Endothelial cell of umbilical vein (primary cell): Measurements from ENCODE around the gene CDC42EP4. TPM values are rescaled to one million over a fixed set of nuclear protein-coding genes. Genes with fewer than 3 reads are reported as not detected.

Experiments
- BruUV-seq: library from RNA; stranded (reverse); fragments of 400-500 nt; replicated peaks from 2 replicates; lab custom pipeline; 2021; lab: Mats Ljungman, UMichigan
- CTCF ChIA-PET: fragments of 300-600, 350-600 bp; sonication (Branson Sonifier 250); formaldehyde crosslinking; loops from one replicate; lab custom pipeline; 2021; ENCODE audit warnings: antibody characterized with exemption, inconsistent platforms; lab: Charles Lee
- POLR2A ChIA-PET: fragments of 300-600, 350-600 bp; sonication (Branson Sonifier 250); formaldehyde crosslinking; loops from one replicate; lab custom pipeline; 2021; ENCODE audit warnings: antibody characterized with exemption, inconsistent platforms; lab: Charles Lee
- DNase-seq: peaks from one replicate; pipeline ENCODE4 v3.0.0-alpha.2; 2011; ENCODE audit warnings: low read depth, low spot score
- FAIRE-seq: peaks from 2 replicates; lab custom pipeline; 2011; peaks lifted over from hg19 to GRCh38; lab: Jason Lieb, UNC
- H2AFZ ChIP-seq: 2 replicates; pipeline ENCODE4 v1.6.0; 2012; ENCODE audit warnings: low read depth, low read length, control low read depth, inconsistent platforms
- H3K27ac ChIP-seq: 2 replicates; pipeline ENCODE4 v1.5.1; 2011; ENCODE audit warnings: low read depth, mild to moderate bottlenecking, control low read depth, low read length, moderate library complexity; ENCODE audit not compliant: insufficient read depth
- H3K27me3 ChIP-seq, 2 experiments: 2 replicates each; pipeline versions ENCODE4 v1.6.0 to v1.6.1; 2011; ENCODE audit warnings: low read length in 2 of 2, mixed read lengths in 1 of 2; ENCODE audit not compliant: control insufficient read depth in 2 of 2, insufficient read depth in 2 of 2
- H3K36me3 ChIP-seq, 2 experiments: 2 replicates in 1 of 2; 3 replicates in 1 of 2; pipeline ENCODE4 v1.5.1; 2011; ENCODE audit warnings: low read length in 2 of 2, mild to moderate bottlenecking in 1 of 2, moderate library complexity in 1 of 2; ENCODE audit not compliant: control insufficient read depth in 2 of 2, insufficient read depth in 2 of 2; ENCODE audit errors: extremely low read depth in 1 of 2
- H3K4me1 ChIP-seq: 3 replicates; pipeline ENCODE4 v1.5.1; 2011; ENCODE audit warnings: mild to moderate bottlenecking, low read length; ENCODE audit not compliant: control insufficient read depth, insufficient read depth; ENCODE audit errors: extremely low read depth
- H3K4me2 ChIP-seq: 2 replicates; pipeline ENCODE4 v1.6.1; 2011; ENCODE audit warnings: low read length, control low read depth, mixed read lengths; ENCODE audit not compliant: insufficient read depth
- H3K4me3 ChIP-seq, 3 experiments: fragments of 200-600 bp in 1 of 3; sonication (generic), shearing (Covaris generic) in 1 of 3; replicated peaks in 1 of 3; 2 replicates each; pipeline ENCODE4 v1.5.1; 2011 to 2016; ENCODE audit warnings: control low read depth in 3 of 3, low read length in 3 of 3, mild to moderate bottlenecking in 2 of 3, inconsistent platforms in 1 of 3, low read depth in 1 of 3, moderate library complexity in 1 of 3; ENCODE audit not compliant: insufficient read depth in 1 of 3
- H3K79me2 ChIP-seq: 2 replicates; pipeline ENCODE4 v1.6.0; 2012; ENCODE audit warnings: low read length, inconsistent platforms; ENCODE audit not compliant: control insufficient read depth, insufficient read depth
- H3K9ac ChIP-seq: replicated peaks from 2 replicates; pipeline ENCODE3; 2011; ENCODE audit warnings: low read length, control low read depth; ENCODE audit not compliant: insufficient read depth; ENCODE audit errors: extremely low read depth
- H3K9me1 ChIP-seq: replicated peaks from 3 replicates; pipeline ENCODE4 v1.6.0; 2011; ENCODE audit warnings: mild to moderate bottlenecking, low read length; ENCODE audit not compliant: control insufficient read depth, insufficient read depth; ENCODE audit errors: extremely low read depth
- H3K9me3 ChIP-seq: replicated peaks from 2 replicates; pipeline ENCODE4 v1.5.1; 2012; ENCODE audit warnings: low read length, inconsistent platforms; ENCODE audit not compliant: control insufficient read depth, insufficient read depth
- H4K20me1 ChIP-seq: replicated peaks from 2 replicates; pipeline ENCODE3; 2011; ENCODE audit warnings: mild to moderate bottlenecking, low read length; ENCODE audit not compliant: control insufficient read depth, insufficient read depth; ENCODE audit errors: extremely low read depth
- EZH2 ChIP-seq: IDR thresholded peaks from 2 replicates; pipeline ENCODE4 v1.6.1; 2012; ENCODE audit warnings: borderline replicate concordance, low read depth, mild to moderate bottlenecking, moderate library complexity, low read length, inconsistent platforms; ENCODE audit not compliant: severe bottlenecking
- FOS ChIP-seq: IDR thresholded peaks from 2 replicates; pipeline ENCODE4 v1.6.1; 2011; ENCODE audit warnings: mild to moderate bottlenecking, low read length, moderate library complexity, borderline replicate concordance; ENCODE audit not compliant: insufficient read depth
- GATA2 ChIP-seq: IDR thresholded peaks from 2 replicates; pipeline ENCODE4 v1.7.0; 2011; ENCODE audit warnings: low read depth, mild to moderate bottlenecking, moderate library complexity, mixed read lengths, low read length; ENCODE audit not compliant: insufficient read length, insufficient read depth
- JUN ChIP-seq: IDR thresholded peaks from 2 replicates; pipeline ENCODE4 v1.6.1; 2011; ENCODE audit warnings: borderline replicate concordance, low read depth; ENCODE audit not compliant: insufficient read length, insufficient read depth
- MYC ChIP-seq: IDR thresholded peaks from one replicate; pipeline ENCODE4 v1.6.1; 2011; ENCODE audit warnings: mild to moderate bottlenecking, low read depth, low read length
- POLR2A ChIP-seq: IDR thresholded peaks from 2 replicates; pipeline ENCODE4 v1.6.1; 2012; ENCODE audit warnings: low read depth, mild to moderate bottlenecking, control low read depth, low read length
- POLR2AphosphoS5 ChIP-seq: IDR thresholded peaks from 2 replicates; pipeline ENCODE4 v1.6.1; 2012; ENCODE audit warnings: low read depth, mild to moderate bottlenecking, control low read depth, low read length, moderate library complexity; ENCODE audit not compliant: insufficient read depth
- dilution Hi-C: fragments of 300-500 bp; cut with MboI; formaldehyde crosslinking; loops from one replicate; pipeline ENCODE4 v1.15.0; 2019; ENCODE audit warnings: low sequenced_read_pairs; ENCODE audit not compliant: extremely low pct_ligation_motif_present
- intact Hi-C: fragments of 100-400 bp; cut with micrococcal nuclease; formaldehyde crosslinking; loops from one replicate; pipeline ENCODE4 v1.10.0; 2022
- polyA plus RNA-seq, 4 experiments: library from polyadenylated mRNA; depleted of rRNA in 3 of 4; stranded (reverse) in 3 of 4; unstranded in 1 of 4; fragments of >200 nt; gene quantifications; 2 replicates each; pipeline versions ENCODE4 v1.2.1 to v1.2.3, GENCODE V29; 2011 to 2012; ENCODE audit warnings: missing spikeins in 1 of 4
- total RNA-seq: library from RNA; stranded (reverse); gene quantifications from 2 replicates; pipeline ENCODE4 v1.2.3, GENCODE V29; 2021
- TF ChIP-seq, protein P1 (sequence below), 2 donors: IDR thresholded peaks; 1 replicate in 1 of 2; 2 replicates in 1 of 2; pipeline ENCODE4 v1.5.1; 2011; ENCODE audit warnings: low read length in 2 of 2, mild to moderate bottlenecking in 2 of 2, moderate library complexity in 2 of 2, control low read depth in 1 of 2, inconsistent platforms in 1 of 2, low read depth in 1 of 2; ENCODE audit not compliant: insufficient read depth in 1 of 2; ENCODE audit errors: extremely low read depth in 1 of 2
- TF ChIP-seq, protein P2 (sequence below): IDR thresholded peaks from 2 replicates; pipeline ENCODE4 v1.6.1; 2011; ENCODE audit not compliant: insufficient read depth, insufficient read length

The CDC42EP4 gene
- total and polyA plus RNA-seq, 2 donors (not counting 3 experiments of a cell fraction or from before 2014, with no cell fraction given) = 11.4 to 19.6 TPM

DNA sequence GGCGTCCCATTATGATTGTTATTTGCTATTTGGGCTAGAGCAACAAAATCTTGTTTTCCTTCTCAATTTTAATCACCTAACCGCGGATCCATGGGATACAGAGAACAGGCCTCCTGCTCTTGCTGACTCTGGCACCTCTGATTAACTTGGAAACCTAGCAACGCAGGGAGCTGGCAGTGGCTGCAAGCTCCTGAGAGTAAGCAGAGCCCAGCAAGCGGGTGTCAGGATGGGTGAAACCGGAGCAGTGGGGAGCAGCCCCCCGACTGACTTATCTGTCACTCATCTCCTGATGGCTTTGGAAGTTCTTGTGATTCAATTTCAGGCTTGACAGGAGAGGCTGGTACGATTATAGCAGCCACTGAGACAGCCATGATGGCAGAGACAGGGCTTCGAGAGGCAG lies 45.5 kb upstream of the CDC42EP4 start:
- ChIA-PET POLR2A (interaction anchor here (0.6 kb wide), 1 partner anchor 261 kb away, joined by 3 read pairs; no protein-coding TSS in a partner anchor), CTCF (interaction anchor here (1.0 to 3.0 kb wide), 2 partner anchors 13 to 801 kb away, joined by 3 to 13 read pairs; no protein-coding TSS in a partner anchor)
- no TSS peak for BruUV-seq
- Histone ChIP-seq H3K27me3 (no peaks in the 10 kb centered on the region), H3K36me3 (no peaks in the 10 kb centered on the region), H4K20me1 (no peaks in the 10 kb centered on the region), H3K79me2 (no peaks in the 10 kb centered on the region), H3K4me3 (no peak overlapping the region), H3K9me3 (no peaks in the 10 kb centered on the region), H3K27ac (no peak overlapping the region), H3K4me1 (no peaks in the 10 kb centered on the region), H3K9ac (no peak overlapping the region), H2AFZ (no peak overlapping the region), H3K4me2 (no peak overlapping the region), H3K9me1 (no peaks in the 10 kb centered on the region)
- no peak for TF ChIP-seq MYC
- no peak for TF ChIP-seq POLR2A
- TF ChIP-seq, protein P1, sequence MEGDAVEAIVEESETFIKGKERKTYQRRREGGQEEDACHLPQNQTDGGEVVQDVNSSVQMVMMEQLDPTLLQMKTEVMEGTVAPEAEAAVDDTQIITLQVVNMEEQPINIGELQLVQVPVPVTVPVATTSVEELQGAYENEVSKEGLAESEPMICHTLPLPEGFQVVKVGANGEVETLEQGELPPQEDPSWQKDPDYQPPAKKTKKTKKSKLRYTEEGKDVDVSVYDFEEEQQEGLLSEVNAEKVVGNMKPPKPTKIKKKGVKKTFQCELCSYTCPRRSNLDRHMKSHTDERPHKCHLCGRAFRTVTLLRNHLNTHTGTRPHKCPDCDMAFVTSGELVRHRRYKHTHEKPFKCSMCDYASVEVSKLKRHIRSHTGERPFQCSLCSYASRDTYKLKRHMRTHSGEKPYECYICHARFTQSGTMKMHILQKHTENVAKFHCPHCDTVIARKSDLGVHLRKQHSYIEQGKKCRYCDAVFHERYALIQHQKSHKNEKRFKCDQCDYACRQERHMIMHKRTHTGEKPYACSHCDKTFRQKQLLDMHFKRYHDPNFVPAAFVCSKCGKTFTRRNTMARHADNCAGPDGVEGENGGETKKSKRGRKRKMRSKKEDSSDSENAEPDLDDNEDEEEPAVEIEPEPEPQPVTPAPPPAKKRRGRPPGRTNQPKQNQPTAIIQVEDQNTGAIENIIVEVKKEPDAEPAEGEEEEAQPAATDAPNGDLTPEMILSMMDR (IDR thresholded peaks at IDR 0.05; ENCODE audit: extremely low read depth in 1 of 2, insufficient read depth in 1 of 2, low read depth in 1 of 2, low read length in 2 of 2) = no peak
- TF ChIP-seq EZH2 = no peak
- no peak for TF ChIP-seq FOS
- TF ChIP-seq, protein P2, sequence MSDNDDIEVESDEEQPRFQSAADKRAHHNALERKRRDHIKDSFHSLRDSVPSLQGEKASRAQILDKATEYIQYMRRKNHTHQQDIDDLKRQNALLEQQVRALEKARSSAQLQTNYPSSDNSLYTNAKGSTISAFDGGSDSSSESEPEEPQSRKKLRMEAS = no peak
- no peak for TF ChIP-seq POLR2AphosphoS5
- TF ChIP-seq JUN = no peak
- TF ChIP-seq GATA2 = no peak
- DNase-seq (no peak), FAIRE-seq (no peak)
- intact Hi-C loops = no loop called here
- dilution Hi-C loops = no loop called here
